ENCODE results near the gene ICOS. TPM values are rescaled to one million over a fixed set of nuclear protein-coding genes. Genes with fewer than 3 reads are reported as not detected.

Gene ICOS
- total RNA-seq = under 1 TPM in 3 of 4 donors, not detected in 1; 0.48 to 0.85 (median 0.76) TPM

GRCh38 chr2:203936535-203936934 lies at the start of gene ICOS:
ICOS (plus strand) TSS chr2:203936763; CDS start chr2:203936815, 52 bp downstream.
- Histone ChIP-seq H3K9me3 (no peaks in the 10 kb centered on the region), H3K27ac (peak within 1 kb of the TSS in 1 of 4 donors; percentile 14), H3K27me3 (no peaks in the 10 kb centered on the region), H3K4me3 (peak within 1 kb of the TSS in 2 of 4 donors; percentile 18 to 40), H3K4me1 (peaks cover 0 to 14% (median 4%) of the 10 kb centered on the region in 3 donors), H3K36me3 (no peaks in the 10 kb centered on the region)
- DNase-seq = no peak
- TF ChIP-seq CTCF (IDR thresholded peaks at IDR 0.05) (no peak), POLR2A (IDR thresholded peaks at IDR 0.05) (peak in 1 of 4 donors; percentile 54)
- intact Hi-C loops (cut with DNase I) = no loop called here
- whole genome bisulfite sequencing, 2 donors = 53 to 74% methylated on average over 5 of the region's 5 CpGs

GRCh38 chr2:203887677-203888076 lies 48.9 kb upstream of the ICOS start:
- no peaks in the 10 kb centered on the region for H3K27me3 ChIP-seq
- no peaks in the 10 kb centered on the region for H3K9me3 ChIP-seq
- no peaks in the 10 kb centered on the region for H3K36me3 ChIP-seq
- TF ChIP-seq POLR2A (IDR thresholded peaks at IDR 0.05) (no peak), CTCF (IDR thresholded peaks at IDR 0.05) (no peak)
- DNase-seq = no peak
- no peak overlapping the region for H3K27ac ChIP-seq
- intact Hi-C loops (cut with DNase I) = no loop called here
- no peak overlapping the region for H3K4me3 ChIP-seq
- H3K4me1 ChIP-seq = peaks cover 0 to 3% (median 0%) of the 10 kb centered on the region in 3 donors

GRCh38 chr2:203889542-203889941 lies 47.0 kb upstream of the ICOS start:
- no peak overlapping the region for H3K4me3 ChIP-seq
- WGBS, 2 donors = 71 to 93% methylated on average over 1 of the region's 1 CpG
- H3K9me3 ChIP-seq = no peaks in the 10 kb centered on the region
- H3K36me3 ChIP-seq = no peaks in the 10 kb centered on the region
- TF ChIP-seq POLR2A (IDR thresholded peaks at IDR 0.05) = no peak
- no peak for TF ChIP-seq CTCF (IDR thresholded peaks at IDR 0.05)
- no peak overlapping the region for H3K27ac ChIP-seq
- no peaks in the 10 kb centered on the region for H3K27me3 ChIP-seq
- intact Hi-C loops (cut with DNase I) = no loop called here
- peaks cover 0 to 4% (median 3%) of the 10 kb centered on the region in 3 donors for H3K4me1 ChIP-seq
- DNase-seq = no peak

GRCh38 chr2:203889944-203890343 lies 46.6 kb upstream of the ICOS start:
- intact Hi-C loops (cut with DNase I) = no loop called here
- 76 to 81% methylated on average over 1 of the region's 1 CpG for WGBS, 2 donors
- no peak for DNase-seq
- TF ChIP-seq POLR2A (IDR thresholded peaks at IDR 0.05) (no peak), CTCF (IDR thresholded peaks at IDR 0.05) (no peak)
- Histone ChIP-seq H3K27ac (no peak overlapping the region), H3K4me3 (no peak overlapping the region), H3K9me3 (no peaks in the 10 kb centered on the region), H3K27me3 (no peaks in the 10 kb centered on the region), H3K4me1 (peaks cover 0 to 4% (median 3%) of the 10 kb centered on the region in 3 donors), H3K36me3 (no peaks in the 10 kb centered on the region)

- Histone ChIP-seq H3K9me3 (no peaks in the 10 kb centered on the region), H3K4me3 (no peak overlapping the region), H3K4me1 (peaks cover 0 to 4% (median 3%) of the 10 kb centered on the region in 3 donors), H3K36me3 (no peaks in the 10 kb centered on the region), H3K27ac (no peak overlapping the region), H3K27me3 (no peaks in the 10 kb centered on the region)
- 89 to 93% methylated on average over 1 of the region's 1 CpG for WGBS, 2 donors
- no peak for TF ChIP-seq CTCF (IDR thresholded peaks at IDR 0.05)
- no peak for DNase-seq
- intact Hi-C loops (cut with DNase I) = no loop called here
Measured at GRCh38 chr2:203890733-203891132, 45.8 kb upstream of the ICOS start.
